HG02588 (cell line): ENCODE data around the gene PRAME.
"Not testable (repeated sequence)": the region's sequence is repeated elsewhere in the genome, so short reads cannot be mapped to it uniquely, and the experiment has no call there.

Experiments used
- ATAC-seq: cut with Tn5 transposase; IDR thresholded peaks from one replicate; pipeline ENCODE4 v1.9.1; 2021; ENCODE audit warnings: mild to moderate bottlenecking, moderate library complexity; ENCODE audit not compliant: unreplicated experiment

The PRAME gene, protein sequence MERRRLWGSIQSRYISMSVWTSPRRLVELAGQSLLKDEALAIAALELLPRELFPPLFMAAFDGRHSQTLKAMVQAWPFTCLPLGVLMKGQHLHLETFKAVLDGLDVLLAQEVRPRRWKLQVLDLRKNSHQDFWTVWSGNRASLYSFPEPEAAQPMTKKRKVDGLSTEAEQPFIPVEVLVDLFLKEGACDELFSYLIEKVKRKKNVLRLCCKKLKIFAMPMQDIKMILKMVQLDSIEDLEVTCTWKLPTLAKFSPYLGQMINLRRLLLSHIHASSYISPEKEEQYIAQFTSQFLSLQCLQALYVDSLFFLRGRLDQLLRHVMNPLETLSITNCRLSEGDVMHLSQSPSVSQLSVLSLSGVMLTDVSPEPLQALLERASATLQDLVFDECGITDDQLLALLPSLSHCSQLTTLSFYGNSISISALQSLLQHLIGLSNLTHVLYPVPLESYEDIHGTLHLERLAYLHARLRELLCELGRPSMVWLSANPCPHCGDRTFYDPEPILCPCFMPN

GRCh38 chr22:22558972-22559603 is at the start of gene PRAME:
TSS of gene PRAME (minus strand) at chr22:22559265. CDS start at chr22:22556832, 2,433 bp downstream.
- no peak for ATAC-seq

DNA sequence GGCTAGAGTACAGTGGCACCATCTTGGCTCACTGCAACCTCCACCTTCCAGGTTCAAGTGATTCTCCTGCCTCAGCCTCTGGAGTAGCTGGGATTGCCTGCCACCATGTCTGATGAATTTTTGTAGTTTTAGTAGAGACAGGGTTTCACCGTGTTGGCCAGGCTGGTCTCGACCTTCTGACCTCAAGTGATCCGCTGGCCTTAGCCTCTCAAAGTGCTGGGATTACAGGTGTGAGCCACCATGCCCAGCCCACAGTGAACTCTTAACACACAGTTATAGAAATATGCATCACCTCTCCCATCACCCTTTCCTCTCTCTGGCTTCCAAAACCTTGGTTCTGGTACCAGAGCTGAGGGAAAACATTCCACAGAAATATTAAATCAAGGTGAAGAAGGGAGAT is 49.0 kb upstream of the PRAME start:
- ATAC-seq = not testable (repeated sequence)

GRCh38 chr22:22605074-22605404 is 46.0 kb upstream of the PRAME start:
- no peak for ATAC-seq

DNA sequence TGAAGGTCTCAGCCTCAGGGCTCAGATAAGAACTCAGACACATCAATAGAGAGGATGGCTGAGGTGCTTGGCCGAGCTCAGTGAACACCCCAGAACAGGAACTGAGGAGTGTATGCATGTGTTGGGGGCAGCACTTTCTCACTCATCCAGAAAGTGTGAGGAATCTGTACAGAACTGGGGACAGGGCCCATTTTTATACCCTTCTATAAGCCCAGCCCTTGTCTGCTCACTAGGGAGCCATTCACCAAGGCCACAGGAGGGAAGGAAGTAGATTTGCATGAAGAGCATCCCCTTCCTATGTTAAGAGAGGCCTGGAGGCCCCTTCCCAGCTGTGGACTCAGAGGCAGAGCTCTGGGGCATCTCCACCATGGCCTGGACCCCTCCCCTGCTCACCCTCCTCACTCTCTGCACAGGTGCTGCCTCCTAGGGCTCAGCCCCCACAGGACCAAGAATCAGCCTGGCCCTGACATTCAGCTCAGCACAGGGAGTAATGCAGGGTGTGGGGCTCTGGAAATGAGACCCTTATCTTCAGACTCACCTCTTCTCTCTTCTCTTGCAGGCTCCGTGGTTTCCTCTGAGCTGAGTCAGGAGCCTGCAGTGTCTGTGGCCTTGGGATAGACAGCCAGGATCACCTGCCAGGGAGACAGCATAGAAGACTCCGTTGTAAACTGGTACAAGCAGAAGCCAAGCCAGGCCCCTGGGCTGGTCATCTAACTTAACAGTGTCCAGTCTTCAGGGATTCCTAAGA is 45.4 kb upstream of the PRAME start:
- no peak for ATAC-seq

DNA sequence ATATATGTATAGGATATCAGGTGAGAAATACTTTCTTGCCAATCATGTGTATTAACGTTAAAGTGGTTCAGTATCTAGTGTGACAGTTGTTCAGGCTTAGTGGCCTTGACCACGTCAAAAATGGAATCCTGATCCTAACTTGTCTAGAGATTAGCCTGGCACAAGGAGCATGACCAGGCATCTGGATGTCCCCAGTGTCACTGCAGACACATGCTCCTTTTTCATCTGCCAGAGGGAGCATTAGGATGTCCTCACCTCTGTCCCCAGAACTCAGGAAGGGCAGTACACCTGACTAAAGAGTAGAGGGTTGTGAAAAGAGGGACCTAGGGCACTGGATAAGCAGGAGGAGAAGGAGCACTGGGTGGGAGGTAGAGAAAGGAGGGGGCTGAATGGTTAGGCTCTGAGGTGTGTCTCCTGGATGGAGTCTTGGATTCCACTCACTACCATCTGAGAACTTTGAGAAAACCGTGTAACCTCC is 44.4 kb upstream of the PRAME start:
- ATAC-seq = no peak

- ATAC-seq = no peak
Measured at GRCh38 chr22:22600531-22601261, 41.6 kb upstream of the PRAME start.

- no peak for ATAC-seq
Measured at GRCh38 chr22:22599248-22599647, 40.2 kb upstream of the PRAME start.

DNA sequence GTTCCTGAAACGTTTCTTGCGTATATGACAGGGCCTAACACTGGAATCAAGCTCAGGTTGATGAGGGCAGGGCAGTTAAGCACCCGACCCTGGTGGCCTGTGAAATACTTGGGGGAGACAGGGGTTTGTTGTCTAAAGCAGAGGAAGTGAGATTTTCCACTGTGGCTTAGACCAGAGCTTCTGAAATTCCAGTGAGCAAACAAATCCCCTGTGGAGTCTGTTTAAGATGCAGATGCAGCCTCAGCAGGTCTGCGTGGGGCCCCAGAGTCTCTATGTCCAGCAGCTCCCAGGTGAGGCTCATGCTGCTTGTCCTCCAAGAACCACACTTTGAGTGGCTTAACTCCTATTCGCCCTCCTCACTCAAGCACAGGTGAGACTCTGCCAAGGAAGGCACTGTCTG is 39.1 kb upstream of the PRAME start:
- ATAC-seq = no peak

DNA sequence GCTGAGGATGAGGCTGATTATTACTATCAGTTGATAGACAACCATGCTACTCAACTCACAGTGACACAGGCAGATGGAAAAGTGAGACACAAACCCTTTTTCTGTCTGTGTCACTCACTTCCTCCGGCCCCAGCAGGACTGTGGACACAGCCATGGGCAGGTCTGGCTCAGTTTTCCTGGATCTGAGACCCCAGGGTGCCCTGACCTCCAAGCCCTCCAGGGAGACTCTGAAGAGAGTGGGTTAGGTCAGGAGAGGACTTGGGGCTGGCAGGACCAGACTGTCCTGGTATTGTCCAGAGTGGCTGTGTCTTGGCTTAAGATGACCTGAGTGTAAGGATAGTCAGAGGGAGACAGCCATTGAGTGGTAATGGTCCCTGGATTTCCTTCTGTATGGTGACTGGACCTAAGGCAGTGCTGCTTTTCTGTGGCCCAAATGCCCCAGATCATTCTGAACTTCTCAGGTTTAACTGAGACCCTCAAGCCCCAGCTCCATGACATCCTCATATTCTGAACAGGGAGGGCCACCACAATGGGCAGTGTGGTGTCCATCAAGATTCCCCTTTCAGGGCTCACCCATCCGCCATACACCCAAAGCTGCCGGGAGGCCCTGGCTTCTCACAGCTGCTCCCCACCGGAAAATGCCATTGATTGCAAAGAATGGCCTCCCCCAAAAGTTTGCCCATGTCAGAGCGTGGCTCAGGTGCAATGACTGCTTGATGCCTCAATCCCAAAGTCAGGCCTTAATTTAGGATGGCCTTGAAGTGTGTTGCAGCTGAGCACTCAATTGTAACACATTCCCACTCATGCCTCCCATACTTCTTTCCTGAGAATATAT is 36.2 kb upstream of the PRAME start:
- ATAC-seq = no peak

- no peak for ATAC-seq
Measured at GRCh38 chr22:22593964-22594656, 35.0 kb upstream of the PRAME start.

GRCh38 chr22:22593250-22593649 is 34.2 kb upstream of the PRAME start:
- no peak for ATAC-seq

GRCh38 chr22:22591348-22592299 is 32.6 kb upstream of the PRAME start:
- no peak for ATAC-seq

GRCh38 chr22:22590136-22590891 is 31.2 kb upstream of the PRAME start:
- no peak for ATAC-seq

DNA sequence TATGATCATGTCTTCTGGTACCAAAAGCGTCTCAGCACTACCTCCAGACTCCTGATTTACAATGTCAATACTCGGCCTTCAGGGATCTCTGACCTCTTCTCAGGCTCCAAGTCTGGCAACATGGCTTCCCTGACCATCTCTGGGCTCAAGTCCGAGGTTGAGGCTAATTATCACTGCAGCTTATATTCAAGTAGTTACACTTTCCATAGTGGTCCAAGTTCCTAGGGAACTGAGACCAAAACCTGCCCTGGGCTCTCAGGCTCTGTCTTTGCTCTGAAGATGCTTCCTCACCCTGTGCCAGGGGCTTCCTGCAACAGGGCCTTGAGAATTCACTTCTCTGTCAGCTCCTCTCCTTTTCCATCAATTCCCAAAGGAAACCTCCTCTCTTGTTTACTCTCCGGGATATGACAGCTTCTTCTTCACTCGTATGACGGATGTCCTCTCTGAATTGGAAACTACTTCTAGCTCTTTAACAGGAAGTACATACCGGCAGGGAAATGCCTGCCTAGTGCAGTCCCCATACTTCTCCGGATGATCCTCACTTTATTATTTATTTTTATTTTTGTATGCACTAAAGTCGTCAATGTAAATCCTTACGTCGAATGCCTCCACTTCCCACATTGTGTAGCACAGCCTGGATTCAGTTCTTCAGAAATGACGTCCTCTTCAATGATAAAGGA is 29.6 kb upstream of the PRAME start:
- no peak for ATAC-seq

DNA sequence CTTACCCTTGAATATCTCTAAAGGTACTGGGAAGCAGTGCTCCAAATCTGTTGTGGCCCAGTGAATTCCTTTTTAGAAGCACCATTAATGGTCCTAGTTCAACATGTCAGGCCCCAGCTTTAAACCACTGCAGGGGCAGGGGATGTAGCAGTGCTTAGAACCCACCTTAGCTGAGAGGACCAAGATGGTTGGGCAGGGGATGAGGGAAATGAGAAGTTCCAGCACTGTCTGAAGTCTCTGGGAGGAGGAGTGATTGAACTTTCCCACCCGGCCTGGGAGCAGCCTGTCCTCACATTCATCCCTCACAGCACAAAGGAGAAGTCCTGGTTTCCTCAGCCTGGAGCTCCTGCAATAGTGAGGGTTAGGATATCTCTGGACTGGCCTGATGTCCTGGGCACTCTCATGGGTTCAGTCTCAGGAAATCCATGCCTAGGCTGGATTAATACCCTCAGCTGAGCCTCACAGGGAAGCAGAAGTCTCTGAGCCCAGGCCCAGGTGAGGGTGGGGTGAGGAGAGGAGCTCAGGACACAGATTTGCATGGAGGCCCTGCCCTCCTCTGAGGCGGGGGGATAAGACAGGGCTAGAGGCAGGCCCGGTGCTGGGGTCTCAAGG is 28.6 kb upstream of the PRAME start:
- ATAC-seq = no peak

GRCh38 chr22:22584722-22585121 is 25.7 kb upstream of the PRAME start:
- no peak for ATAC-seq

DNA sequence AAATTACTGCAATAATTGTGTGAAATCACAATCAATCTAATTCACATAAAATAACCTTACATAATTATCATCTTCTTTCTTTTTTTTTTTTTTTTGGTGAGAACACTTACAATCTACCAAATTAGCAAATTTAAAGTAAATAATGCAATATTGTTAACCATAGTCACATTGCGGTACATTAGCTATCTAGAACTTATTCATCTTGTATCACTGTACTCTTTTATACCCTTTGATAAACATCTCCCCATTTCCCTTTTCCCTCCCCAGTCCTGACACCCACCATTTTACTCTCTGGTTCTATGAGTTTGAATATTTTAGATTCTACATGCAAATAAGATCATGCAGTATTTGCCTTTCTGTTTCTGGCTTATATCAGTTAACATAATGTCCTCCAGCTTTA is 24.0 kb upstream of the PRAME start:
- no peak for ATAC-seq
